NK-92 (cell line): ENCODE results near the gene ATP6AP2.

ENCODE experiments used
- DNase-seq: peaks from one replicate; lab custom pipeline; 2025; ENCODE audit not compliant: unreplicated experiment; lab: John Stamatoyannopoulos, UW

The ATP6AP2 gene

DNA sequence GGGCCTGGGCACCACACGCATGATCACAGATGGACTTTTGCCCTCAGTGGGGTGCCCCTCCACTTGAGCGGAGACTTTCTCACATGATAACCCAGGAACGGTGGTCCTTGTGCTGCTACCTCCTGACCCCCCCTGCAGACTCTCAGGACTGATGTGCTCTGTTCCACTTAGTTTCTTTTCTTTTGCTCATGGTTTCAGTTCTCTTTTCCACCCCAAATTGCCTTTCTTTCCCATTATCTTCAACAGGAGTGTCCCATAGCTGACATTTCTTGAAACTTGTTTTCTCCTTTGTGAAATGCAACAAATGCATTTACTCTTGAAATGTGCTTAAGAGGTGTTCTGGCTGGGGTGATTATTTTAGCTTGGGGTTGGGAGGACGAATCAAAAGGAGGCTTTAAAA lies 51.4 kb downstream of the ATP6AP2 start:
- DNase-seq: no peak

DNA sequence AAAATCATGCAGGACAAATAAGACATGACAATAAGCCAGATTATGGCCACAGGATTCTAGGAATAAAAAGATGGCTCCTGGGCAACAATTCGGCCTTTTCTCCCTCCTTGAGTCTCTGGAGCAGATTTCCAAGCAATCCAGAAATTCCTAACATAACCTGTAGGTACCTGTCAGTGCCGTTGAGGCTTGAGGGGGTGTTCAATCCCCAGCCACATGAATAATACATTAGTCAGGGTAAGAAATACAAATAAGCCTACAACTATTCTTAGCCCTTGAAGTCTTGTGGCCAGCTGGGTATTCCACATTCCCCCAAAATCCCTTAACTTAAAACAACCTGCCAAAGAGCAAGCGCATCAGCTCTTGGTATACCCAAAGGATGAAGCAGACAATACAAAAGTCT lies 56.9 kb downstream of the ATP6AP2 start:
- no peak for DNase-seq

DNA sequence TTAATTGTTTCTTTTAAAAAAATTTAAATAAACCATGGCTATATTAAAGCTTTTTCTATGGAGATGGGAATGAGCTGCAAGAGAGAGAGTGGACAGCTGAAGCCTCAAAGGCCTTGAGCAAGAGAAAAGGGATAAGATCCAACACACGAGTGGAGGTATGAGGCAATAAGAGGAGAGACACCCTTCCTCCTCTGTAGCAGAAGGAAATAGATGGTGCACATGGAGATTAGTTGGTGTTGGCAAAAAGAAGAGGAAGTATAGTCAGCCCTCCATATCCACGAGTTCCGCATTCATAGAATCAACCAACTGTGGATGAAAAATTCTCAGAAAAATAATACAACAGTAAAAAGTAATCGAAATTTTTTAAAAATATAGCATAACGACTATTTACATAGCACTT lies 63.4 kb downstream of the ATP6AP2 start:
- no peak for DNase-seq

DNA sequence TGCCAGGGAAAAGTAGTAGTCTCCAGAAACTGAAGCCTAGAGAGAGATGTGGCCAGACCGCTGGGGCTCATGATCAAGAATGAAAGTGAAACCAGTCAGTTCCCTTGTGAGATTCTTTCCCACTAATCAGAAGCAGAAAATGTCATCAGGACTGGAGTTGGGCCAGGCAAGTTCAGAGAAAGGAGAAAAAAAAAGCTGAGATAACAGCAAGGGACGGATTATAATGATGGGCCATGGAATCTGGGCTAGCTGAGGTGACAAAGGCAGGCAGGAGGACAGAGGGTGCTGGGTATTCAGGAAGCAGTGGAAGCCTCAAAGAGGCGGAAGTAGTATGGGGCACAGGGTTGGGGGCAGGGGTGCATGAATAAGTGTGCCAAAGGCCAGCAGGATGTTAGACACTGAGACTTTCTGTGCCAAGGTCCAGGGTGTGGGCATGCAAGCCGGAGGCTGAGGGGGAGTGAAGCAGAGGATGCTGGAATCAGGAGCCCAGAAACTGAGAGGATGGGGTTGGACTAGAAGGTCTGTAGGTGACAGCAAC lies 64.1 kb downstream of the ATP6AP2 start:
- DNase-seq: no peak

DNA sequence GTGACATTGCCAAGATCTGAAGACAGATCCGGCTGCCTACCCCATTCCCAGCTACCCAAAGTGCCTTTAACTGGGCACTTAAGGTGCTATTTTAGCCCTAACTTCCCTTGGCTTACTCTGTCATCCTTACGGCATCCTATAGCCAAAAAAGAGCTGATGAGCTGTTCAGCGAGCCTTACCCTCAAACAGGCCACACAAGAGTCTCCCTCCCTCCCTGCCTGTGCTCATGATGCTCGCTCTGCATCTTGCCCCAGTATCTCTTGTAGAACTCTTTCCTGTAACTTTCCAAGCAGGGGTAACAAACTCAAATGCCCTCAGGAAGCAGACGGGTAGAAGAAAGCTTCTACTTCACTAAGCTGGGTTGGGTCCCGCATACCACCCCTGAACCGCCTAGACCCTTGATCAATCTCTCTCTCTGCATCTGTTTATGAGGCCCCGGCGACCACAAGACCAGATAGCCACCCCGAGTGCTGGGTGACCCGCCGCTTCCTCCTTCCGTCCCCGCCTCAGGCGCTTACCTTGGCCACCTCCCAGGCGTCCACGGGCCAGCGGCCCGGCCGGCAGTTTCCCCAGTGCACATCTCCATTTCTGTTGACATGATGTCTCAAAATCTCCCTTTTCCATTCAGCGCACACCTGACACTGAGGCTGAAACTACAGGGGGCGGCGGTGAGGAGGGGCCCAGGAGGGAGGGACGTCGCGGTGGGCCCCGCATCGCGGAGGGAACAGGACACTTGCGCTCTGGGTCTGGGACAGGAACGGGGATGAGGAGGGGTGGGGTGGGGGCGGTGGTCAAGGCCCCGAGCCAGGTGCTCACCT lies 65.9 kb downstream of the ATP6AP2 start:
- no peak for DNase-seq

DNA sequence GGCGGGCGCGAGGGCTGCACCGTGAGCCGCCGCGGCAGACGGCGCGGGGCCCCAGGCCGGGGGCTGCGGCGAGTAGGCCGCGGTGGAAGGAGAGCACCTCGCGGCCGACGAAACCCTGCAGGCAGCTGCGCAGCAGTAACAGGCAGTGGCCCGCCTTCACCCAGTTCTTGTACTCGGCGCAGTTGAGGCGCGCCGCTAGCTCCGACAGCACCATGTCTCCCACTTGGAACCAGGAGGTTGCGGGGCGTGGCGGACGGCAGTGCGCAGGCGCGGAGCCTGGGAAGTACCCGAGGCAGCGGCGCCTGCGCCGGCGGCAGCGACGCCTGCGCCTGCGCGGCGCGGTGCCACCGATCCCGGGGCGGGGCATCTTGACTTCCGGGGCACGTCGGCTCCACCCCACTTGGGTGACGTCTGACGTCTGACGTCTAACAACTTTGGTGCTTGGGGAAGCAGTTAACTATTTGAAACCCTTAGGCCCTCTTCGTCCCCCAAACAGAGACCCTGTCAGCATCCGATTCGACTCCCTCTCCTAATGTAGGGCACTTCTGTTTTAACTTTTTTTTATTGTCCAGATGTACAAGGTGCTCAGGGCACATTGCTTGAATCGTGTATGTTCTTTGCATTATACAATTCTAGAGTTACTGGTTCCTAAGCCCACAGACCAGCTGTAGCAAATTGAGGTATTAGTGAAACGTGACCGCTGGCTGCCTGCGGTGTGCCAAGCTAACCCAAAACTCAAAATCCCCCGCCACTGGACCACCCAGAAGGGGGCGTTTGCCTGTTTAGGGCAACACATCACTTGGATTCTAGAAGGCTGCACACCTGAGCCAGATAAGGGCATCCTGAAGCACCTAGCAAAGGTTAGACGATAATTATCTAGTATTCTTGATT lies 66.8 kb downstream of the ATP6AP2 start, which contains the start of gene CXorf38:
TSS of gene CXorf38 (minus strand) at position 255 of the 891 bp plus-strand sequence. CDS start at position 214, 41 bp downstream.
- peak; percentile 35 for DNase-seq

DNA sequence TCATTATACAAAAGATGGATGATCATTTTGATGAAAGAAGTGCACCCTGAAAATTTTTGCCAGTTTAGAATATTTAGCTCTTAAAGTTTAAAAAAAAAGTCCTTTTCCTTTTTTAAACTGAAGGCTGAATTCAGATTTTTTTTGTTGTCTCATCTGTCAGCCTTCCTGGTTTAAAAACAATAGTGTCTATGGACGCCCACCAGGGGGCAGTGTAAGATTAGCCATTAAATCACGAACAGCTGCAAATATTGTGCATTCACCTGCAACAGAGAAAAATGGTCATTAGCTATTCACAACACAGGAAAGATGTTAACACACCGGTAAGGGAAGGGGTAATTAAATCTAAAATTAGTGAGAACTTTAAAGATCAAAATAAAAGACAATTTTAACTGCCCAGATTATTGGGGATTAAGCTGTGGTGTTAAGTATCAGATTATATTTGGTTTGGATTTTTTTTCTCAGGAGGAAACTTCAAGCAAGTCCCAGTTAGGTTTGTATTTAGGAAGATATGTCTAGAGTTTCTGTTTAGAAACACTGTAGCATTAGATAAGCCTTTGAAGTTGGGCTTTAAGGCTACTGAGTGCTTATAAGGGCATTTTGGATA lies 71.0 kb downstream of the ATP6AP2 start:
- DNase-seq: no peak

DNA sequence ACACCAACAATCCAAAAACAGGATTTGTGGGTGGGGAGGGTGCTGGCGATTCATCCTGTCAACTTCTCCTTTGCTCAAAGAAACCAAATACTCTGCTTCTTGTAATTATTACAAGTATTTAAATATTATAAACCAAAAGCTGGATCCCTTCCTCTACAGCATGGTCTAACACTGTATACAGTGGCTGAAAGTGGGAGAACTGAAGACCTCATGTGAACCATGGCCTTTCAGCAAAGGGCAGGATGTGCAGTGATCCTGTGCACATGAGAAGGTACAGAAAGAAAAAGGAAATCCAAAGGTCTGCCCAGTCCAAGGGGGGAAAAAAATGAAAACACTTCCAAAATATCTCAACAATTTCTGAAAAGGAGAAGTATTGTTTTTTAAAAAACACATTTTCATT lies 71.9 kb downstream of the ATP6AP2 start:
- no peak for DNase-seq

DNA sequence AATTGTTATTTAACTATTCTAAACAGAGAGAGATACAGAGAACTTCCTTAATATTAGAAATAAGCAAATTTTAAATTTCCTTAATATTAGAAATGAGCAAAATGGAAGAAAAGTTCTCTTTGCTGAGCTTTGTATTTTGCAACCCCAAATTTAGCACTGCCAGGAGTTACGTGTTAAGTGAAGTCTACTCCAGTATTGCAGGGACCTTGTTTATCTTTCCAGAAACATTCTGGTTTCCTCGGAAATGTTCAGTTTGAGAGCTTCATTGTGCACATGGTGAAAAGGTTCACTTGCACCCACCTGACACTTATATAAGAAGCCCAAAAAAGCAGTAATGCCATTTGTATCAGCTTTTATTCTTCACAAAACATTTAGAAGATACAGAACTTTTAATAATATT lies 72.8 kb downstream of the ATP6AP2 start:
- DNase-seq: no peak
